OCI-LY3 (cell line): Measurements from ENCODE around the gene CFAP92.

Source experiments
- EZH2phosphoT487 ChIP-seq: fragments of 200-600 bp; shearing (Covaris generic); IDR thresholded peaks from 2 replicates; pipeline ENCODE4 v1.6.1; 2018; ENCODE audit warnings: antibody characterized with exemption, mixed run types, low read depth
- TF ChIP-seq, protein P1 (sequence below): fragments of 200-600, 300-600 bp; sonication (generic); IDR thresholded peaks from 2 replicates; pipeline ENCODE4 v1.5.1; 2014; ENCODE audit warnings: antibody characterized with exemption, low read length, low read depth

DNA sequence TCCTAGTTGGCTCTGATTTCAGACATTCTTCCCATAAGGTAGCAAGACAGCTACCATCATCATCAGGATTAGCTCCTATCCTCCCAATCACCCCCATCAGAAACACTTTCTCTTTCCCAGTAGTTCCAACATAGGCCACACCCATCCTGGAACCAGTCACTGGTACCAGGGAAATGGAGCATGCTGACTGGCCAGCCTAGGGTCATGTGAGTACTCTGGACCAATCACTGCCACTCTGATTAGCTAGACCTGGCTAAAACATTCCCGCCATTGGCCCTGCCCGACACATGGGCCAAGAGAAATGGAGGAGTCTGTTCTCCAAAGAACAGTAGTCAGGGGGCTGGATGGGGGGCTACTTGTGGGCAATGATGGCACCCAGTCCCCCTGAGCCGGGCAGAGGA is 19.6 kb upstream of the CFAP92 start:
- TF ChIP-seq, protein P1, sequence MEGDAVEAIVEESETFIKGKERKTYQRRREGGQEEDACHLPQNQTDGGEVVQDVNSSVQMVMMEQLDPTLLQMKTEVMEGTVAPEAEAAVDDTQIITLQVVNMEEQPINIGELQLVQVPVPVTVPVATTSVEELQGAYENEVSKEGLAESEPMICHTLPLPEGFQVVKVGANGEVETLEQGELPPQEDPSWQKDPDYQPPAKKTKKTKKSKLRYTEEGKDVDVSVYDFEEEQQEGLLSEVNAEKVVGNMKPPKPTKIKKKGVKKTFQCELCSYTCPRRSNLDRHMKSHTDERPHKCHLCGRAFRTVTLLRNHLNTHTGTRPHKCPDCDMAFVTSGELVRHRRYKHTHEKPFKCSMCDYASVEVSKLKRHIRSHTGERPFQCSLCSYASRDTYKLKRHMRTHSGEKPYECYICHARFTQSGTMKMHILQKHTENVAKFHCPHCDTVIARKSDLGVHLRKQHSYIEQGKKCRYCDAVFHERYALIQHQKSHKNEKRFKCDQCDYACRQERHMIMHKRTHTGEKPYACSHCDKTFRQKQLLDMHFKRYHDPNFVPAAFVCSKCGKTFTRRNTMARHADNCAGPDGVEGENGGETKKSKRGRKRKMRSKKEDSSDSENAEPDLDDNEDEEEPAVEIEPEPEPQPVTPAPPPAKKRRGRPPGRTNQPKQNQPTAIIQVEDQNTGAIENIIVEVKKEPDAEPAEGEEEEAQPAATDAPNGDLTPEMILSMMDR = no peak
- TF ChIP-seq EZH2phosphoT487 = no peak
